ENCODE results near the gene CNTLN. TPM values are rescaled to one million over a fixed set of nuclear protein-coding genes. Genes with fewer than 3 reads are reported as not detected.
A peak's percentile ranks its signal among the peaks of the same experiment; 100 is the strongest.
"Not testable (repeated sequence)": the region's sequence is repeated elsewhere in the genome, so short reads cannot be mapped to it uniquely, and the experiment has no call there.

Gene CNTLN
- total and polyA plus RNA-seq, 2 experiments from 2014 or later = 2.9 to 4.3 TPM

DNA sequence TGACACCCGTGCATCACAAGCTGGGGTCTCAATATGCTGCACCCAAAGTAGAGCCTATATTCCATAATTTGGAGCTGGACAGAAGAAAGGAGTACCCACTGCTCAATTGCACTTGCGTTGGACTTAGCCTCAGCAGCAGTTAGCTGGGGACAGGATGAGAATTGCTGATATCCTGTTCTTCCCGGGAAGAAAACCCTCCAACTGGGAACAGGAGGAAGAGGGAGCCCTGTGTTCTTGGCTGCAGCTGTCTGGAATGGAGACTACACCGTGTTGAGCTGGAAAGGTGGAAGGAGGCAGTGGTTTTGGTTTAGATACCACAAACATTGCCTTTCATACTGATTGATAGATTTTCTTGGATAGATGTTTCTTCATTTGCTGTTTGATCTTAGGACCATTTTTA lies 24.6 kb downstream of the CNTLN start:
- Histone ChIP-seq H3K27me3 (no peaks in the 10 kb centered on the region), H3K9me3 (ENCODE audit: low read depth) (no peaks in the 10 kb centered on the region), H3K27ac (no peak overlapping the region), H3K36me3 (no peaks in the 10 kb centered on the region), H3K4me3 (no peak overlapping the region), H3K4me1 (ENCODE audit: low read depth) (no peaks in the 10 kb centered on the region)
- TF ChIP-seq, protein P1, sequence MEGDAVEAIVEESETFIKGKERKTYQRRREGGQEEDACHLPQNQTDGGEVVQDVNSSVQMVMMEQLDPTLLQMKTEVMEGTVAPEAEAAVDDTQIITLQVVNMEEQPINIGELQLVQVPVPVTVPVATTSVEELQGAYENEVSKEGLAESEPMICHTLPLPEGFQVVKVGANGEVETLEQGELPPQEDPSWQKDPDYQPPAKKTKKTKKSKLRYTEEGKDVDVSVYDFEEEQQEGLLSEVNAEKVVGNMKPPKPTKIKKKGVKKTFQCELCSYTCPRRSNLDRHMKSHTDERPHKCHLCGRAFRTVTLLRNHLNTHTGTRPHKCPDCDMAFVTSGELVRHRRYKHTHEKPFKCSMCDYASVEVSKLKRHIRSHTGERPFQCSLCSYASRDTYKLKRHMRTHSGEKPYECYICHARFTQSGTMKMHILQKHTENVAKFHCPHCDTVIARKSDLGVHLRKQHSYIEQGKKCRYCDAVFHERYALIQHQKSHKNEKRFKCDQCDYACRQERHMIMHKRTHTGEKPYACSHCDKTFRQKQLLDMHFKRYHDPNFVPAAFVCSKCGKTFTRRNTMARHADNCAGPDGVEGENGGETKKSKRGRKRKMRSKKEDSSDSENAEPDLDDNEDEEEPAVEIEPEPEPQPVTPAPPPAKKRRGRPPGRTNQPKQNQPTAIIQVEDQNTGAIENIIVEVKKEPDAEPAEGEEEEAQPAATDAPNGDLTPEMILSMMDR (IDR thresholded peaks at IDR 0.05; ENCODE audit: low read depth, low read length) = no peak
- no peak for DNase-seq (ENCODE audit: low read depth in 1 of 2, low spot score in 1 of 2)

DNA sequence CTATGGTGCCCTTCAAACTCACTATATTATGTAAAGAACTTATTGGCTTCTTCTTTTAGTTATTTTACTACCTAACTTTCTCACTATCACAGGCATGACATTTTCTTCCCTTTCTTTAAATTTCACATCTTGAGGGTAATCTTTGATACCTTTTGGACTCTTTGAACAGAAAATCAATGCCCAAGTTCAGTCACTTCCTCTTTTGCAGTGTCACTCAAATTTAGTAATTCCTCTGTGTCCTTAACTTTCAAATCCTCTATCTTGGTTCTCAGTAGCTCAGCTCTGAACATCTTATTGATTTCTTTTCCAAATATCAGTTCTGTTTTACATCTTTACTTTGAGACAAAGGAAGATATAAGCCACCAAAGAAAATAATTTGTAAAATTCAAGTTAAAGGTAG lies 25.5 kb downstream of the CNTLN start:
- no peak for DNase-seq (ENCODE audit: low read depth in 1 of 2, low spot score in 1 of 2)
- TF ChIP-seq, protein P1 (IDR thresholded peaks at IDR 0.05; ENCODE audit: low read depth, low read length) = no peak
- Histone ChIP-seq H3K27me3 (no peaks in the 10 kb centered on the region), H3K36me3 (no peaks in the 10 kb centered on the region), H3K4me1 (ENCODE audit: low read depth) (no peaks in the 10 kb centered on the region), H3K27ac (no peak overlapping the region), H3K4me3 (no peak overlapping the region), H3K9me3 (ENCODE audit: low read depth) (no peaks in the 10 kb centered on the region)

DNA sequence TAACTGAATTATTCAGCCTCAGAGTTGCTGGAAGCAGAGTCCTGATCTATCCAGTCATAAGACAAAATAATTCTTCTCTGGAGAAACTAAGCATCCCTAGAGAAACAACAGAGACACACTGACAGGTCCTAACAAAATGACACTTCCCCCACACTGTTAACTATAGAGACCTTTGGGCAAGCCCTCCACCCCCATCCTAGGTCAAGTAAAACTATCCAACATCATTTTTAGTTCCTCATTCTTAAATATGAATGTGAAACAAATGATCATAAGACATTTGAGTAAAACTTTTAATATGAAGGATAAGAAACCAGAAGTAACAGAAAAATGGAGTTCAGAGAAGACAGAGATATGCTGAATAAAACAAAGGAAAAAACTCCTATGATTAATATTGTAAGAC lies 30.9 kb downstream of the CNTLN start:
- TF ChIP-seq, protein P1 (IDR thresholded peaks at IDR 0.05; ENCODE audit: low read depth, low read length) = no peak
- Histone ChIP-seq H3K27ac (no peak overlapping the region), H3K4me3 (no peak overlapping the region), H3K4me1 (ENCODE audit: low read depth) (no peaks in the 10 kb centered on the region), H3K9me3 (ENCODE audit: low read depth) (no peaks in the 10 kb centered on the region), H3K27me3 (no peaks in the 10 kb centered on the region), H3K36me3 (no peaks in the 10 kb centered on the region)
- DNase-seq (ENCODE audit: low read depth in 1 of 2, low spot score in 1 of 2) = no peak

- no peaks in the 10 kb centered on the region for H3K27me3 ChIP-seq
- DNase-seq (ENCODE audit: low read depth in 1 of 2, low spot score in 1 of 2) = peak in 1 of 2 donors; percentile 16
- H3K36me3 ChIP-seq = no peaks in the 10 kb centered on the region
- H3K27ac ChIP-seq = no peak overlapping the region
- H3K4me3 ChIP-seq = no peak overlapping the region
- no peaks in the 10 kb centered on the region for H3K4me1 ChIP-seq (ENCODE audit: low read depth)
- H3K9me3 ChIP-seq (ENCODE audit: low read depth) = no peaks in the 10 kb centered on the region
- TF ChIP-seq, protein P1 (IDR thresholded peaks at IDR 0.05; ENCODE audit: low read depth, low read length) = no peak
Observed at GRCh38 chr9:17166346-17166745, 31.5 kb downstream of the CNTLN start.

- Histone ChIP-seq H3K36me3 (no peaks in the 10 kb centered on the region), H3K4me1 (ENCODE audit: low read depth) (no peaks in the 10 kb centered on the region), H3K9me3 (ENCODE audit: low read depth) (no peaks in the 10 kb centered on the region), H3K27me3 (no peaks in the 10 kb centered on the region), H3K4me3 (no peak overlapping the region), H3K27ac (no peak overlapping the region)
- no peak for DNase-seq (ENCODE audit: low read depth in 1 of 2, low spot score in 1 of 2)
- TF ChIP-seq, protein P1 (IDR thresholded peaks at IDR 0.05; ENCODE audit: low read depth, low read length) = no peak
Observed at GRCh38 chr9:17171309-17172094, 36.7 kb downstream of the CNTLN start.

DNA sequence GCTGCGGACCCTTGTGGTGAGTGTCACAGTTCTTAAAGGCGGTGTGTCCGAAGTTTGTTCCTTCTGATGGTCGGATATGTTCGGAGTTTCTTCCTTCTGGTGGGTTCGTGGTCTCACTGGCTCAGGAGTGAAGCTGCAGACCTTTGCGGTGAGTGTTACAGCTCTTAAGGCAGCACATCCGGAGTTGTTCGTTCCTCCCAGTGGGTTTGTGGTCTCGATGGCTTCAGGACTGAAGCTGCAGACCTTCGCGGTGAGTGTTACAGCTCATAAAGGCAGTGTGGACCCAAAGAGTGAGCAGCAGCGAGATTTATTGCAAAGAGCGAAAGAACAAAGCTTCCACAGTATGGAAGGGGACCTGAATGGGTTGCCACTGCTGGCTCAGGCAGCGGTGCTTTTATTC lies 42.7 kb downstream of the CNTLN start:
- DNase-seq (ENCODE audit: low read depth in 1 of 2, low spot score in 1 of 2); H3K36me3 ChIP-seq; H3K4me3 ChIP-seq; H3K9me3 ChIP-seq (ENCODE audit: low read depth); H3K4me1 ChIP-seq (ENCODE audit: low read depth); H3K27ac ChIP-seq; H3K27me3 ChIP-seq: not testable (repeated sequence)

Data from cardiac muscle cell (in vitro differentiated cells and primary cell).